DMS 273 (cell line): Measurements from ENCODE around the gene DNAJC8.
A peak's percentile ranks its signal among the peaks of the same experiment; 100 is the strongest.

Experiments
- DNase-seq: peaks from one replicate; lab custom pipeline; 2025; ENCODE audit not compliant: unreplicated experiment; lab: John Stamatoyannopoulos, UW

DNAJC8 gene

GRCh38 chr1:28173980-28174297 is 58.9 kb downstream of the DNAJC8 start:
- no peak for DNase-seq

GRCh38 chr1:28173151-28173979 is 59.5 kb downstream of the DNAJC8 start:
- DNase-seq = peak; percentile 70

- DNase-seq = no peak
These were observed 60.1 kb downstream of the DNAJC8 start for GRCh38 chr1:28172713-28173150.

GRCh38 chr1:28171246-28171645 is 61.6 kb downstream of the DNAJC8 start:
- DNase-seq = no peak

GRCh38 chr1:28170001-28170596 is 62.7 kb downstream of the DNAJC8 start:
- DNase-seq = no peak

- DNase-seq = peak; percentile 88
These were observed 69.2 kb downstream of the DNAJC8 start for GRCh38 chr1:28163496-28164161.

- no peak for DNase-seq
These were observed 70.7 kb downstream of the DNAJC8 start for GRCh38 chr1:28162151-28162550.

- DNase-seq = no peak
These were observed 71.1 kb downstream of the DNAJC8 start for GRCh38 chr1:28161751-28162150.

GRCh38 chr1:28160782-28161266 is 72.0 kb downstream of the DNAJC8 start:
- DNase-seq = no peak

GRCh38 chr1:28159680-28160079 is 73.1 kb downstream of the DNAJC8 start:
- DNase-seq = no peak

GRCh38 chr1:28159243-28159642 is 73.6 kb downstream of the DNAJC8 start:
- no peak for DNase-seq

- DNase-seq = no peak
These were observed 74.9 kb downstream of the DNAJC8 start for GRCh38 chr1:28157894-28158293.

GRCh38 chr1:28156821-28157220 is 76.0 kb downstream of the DNAJC8 start:
- DNase-seq = no peak

- DNase-seq = no peak
These were observed 77.2 kb downstream of the DNAJC8 start for GRCh38 chr1:28155628-28156027.

- DNase-seq = no peak
These were observed 78.7 kb downstream of the DNAJC8 start for GRCh38 chr1:28154078-28154594.
